ENCODE data around the gene CRIP3.
A peak's percentile ranks its signal among the peaks of the same experiment; 100 is the strongest.

Gene CRIP3

DNA sequence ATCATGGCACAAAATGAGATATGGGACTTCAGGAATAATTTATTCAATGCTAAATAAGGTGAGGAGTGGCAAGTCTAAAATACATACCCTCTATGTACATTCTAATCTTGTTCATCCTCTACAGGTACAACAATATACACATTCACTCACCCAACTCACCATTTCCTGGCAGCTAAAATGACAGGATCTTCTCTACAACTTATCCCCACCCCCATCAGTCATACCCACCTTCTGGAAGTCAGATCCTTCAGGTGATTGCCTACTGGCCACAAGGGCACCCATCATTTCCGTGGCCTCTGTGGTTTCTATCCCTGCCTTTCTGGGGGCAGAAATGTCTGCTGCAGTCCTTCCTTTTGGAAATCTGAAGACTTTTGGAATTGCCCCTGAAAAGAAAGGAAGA is 22.8 kb upstream of the CRIP3 start:
- Histone ChIP-seq H3K4me1 (ENCODE audit: control insufficient read depth in 1 of 2, insufficient read depth in 2 of 2, low read length in 2 of 2) (peaks cover 4 to 8% of the 10 kb centered on the region in 2 experiments), H3K14ac (ENCODE audit: low read length) (no peak overlapping the region), H4K8ac (ENCODE audit: low read depth, low read length) (peak overlapping the region; percentile 19), H3K4me2 (ENCODE audit: low read length) (no peak overlapping the region), H4K91ac (ENCODE audit: low read depth, low read length) (no peak overlapping the region), H3K18ac (ENCODE audit: low read length) (no peak overlapping the region), H3K9ac (ENCODE audit: low read length) (no peak overlapping the region), H2AK5ac (ENCODE audit: low read length) (no peak overlapping the region), H2AFZ (ENCODE audit: insufficient read depth, low read length, poor library complexity) (no peak overlapping the region), H3K79me1 (ENCODE audit: low read length) (peaks cover 2% of the 10 kb centered on the region), H2BK120ac (ENCODE audit: insufficient read depth, low read length, poor library complexity) (no peak overlapping the region), H3K4me3 (ENCODE audit: low read depth, low read length) (no peak overlapping the region), H3K4ac (ENCODE audit: low read depth, low read length) (no peak overlapping the region), H4K12ac (ENCODE audit: low read depth, low read length) (no peak overlapping the region), H3K23ac (ENCODE audit: low read length) (no peak overlapping the region), H3K27ac (ENCODE audit: low read depth, low read length) (no peak overlapping the region), H2BK12ac (ENCODE audit: low read length) (no peak overlapping the region), H3K36me3 (ENCODE audit: control insufficient read depth in 1 of 2, insufficient read depth in 2 of 2, low read length in 2 of 2) (peaks cover 0 to 1% of the 10 kb centered on the region in 2 experiments), H3K27me3 (ENCODE audit: insufficient read depth, low read length) (no peaks in the 10 kb centered on the region), H3K79me2 (ENCODE audit: control insufficient read depth, insufficient read depth, low read length, poor library complexity) (no peaks in the 10 kb centered on the region), H3K9me3 (ENCODE audit: insufficient read depth, low read depth, low read length) (no peaks in the 10 kb centered on the region), H2BK5ac (ENCODE audit: low read depth, low read length, poor library complexity) (no peak overlapping the region)
- no CpG with 5 or more reads among the region's 1 CpG for WGBS (ENCODE audit: extremely low coverage, insufficient coverage, insufficient read length)
- DNase-seq, result no peak

DNA sequence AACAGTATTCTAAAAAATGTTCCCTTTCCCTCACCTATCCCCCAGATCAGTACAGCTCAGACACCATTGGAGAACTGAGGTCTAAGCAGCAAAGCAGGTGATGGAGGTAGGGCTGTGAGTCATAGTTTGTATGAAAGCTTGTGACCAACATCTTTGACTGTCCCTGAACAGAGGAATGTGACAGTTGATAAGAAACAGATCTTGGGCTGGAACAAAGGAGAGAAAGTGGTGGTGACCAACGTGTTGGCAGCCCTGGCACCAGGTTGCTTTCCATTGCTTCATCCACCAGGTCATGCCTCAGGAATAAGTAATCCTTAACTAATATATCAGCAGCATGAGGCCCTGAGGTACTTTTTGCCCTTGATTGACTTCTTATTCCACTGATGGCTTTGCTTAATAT is 19.9 kb upstream of the CRIP3 start:
- H2AFZ ChIP-seq (ENCODE audit: insufficient read depth, low read length, poor library complexity), result no peak overlapping the region
- no peaks in the 10 kb centered on the region for H3K27me3 ChIP-seq (ENCODE audit: insufficient read depth, low read length)
- H3K79me1 ChIP-seq (ENCODE audit: low read length), result peaks cover 2% of the 10 kb centered on the region
- no peaks in the 10 kb centered on the region for H3K9me3 ChIP-seq (ENCODE audit: insufficient read depth, low read depth, low read length)
- no peak overlapping the region for H4K12ac ChIP-seq (ENCODE audit: low read depth, low read length)
- no peak overlapping the region for H3K23ac ChIP-seq (ENCODE audit: low read length)
- H3K4me3 ChIP-seq (ENCODE audit: low read depth, low read length), result no peak overlapping the region
- H2BK5ac ChIP-seq (ENCODE audit: low read depth, low read length, poor library complexity), result no peak overlapping the region
- H4K8ac ChIP-seq (ENCODE audit: low read depth, low read length), result no peak overlapping the region
- H3K14ac ChIP-seq (ENCODE audit: low read length), result no peak overlapping the region
- H2AK5ac ChIP-seq (ENCODE audit: low read length), result no peak overlapping the region
- no peak overlapping the region for H3K27ac ChIP-seq (ENCODE audit: low read depth, low read length)
- no peak overlapping the region for H3K4me2 ChIP-seq (ENCODE audit: low read length)
- H4K91ac ChIP-seq (ENCODE audit: low read depth, low read length), result no peak overlapping the region
- H3K18ac ChIP-seq (ENCODE audit: low read length), result no peak overlapping the region
- H3K9ac ChIP-seq (ENCODE audit: low read length), result no peak overlapping the region
- peak; percentile 3 to 43 for DNase-seq
- H3K4me1 ChIP-seq (ENCODE audit: control insufficient read depth in 1 of 2, insufficient read depth in 2 of 2, low read length in 2 of 2), result peaks cover 4 to 8% of the 10 kb centered on the region in 2 experiments
- peaks cover 0 to 1% of the 10 kb centered on the region in 2 experiments for H3K36me3 ChIP-seq (ENCODE audit: control insufficient read depth in 1 of 2, insufficient read depth in 2 of 2, low read length in 2 of 2)
- no peaks in the 10 kb centered on the region for H3K79me2 ChIP-seq (ENCODE audit: control insufficient read depth, insufficient read depth, low read length, poor library complexity)
- no peak overlapping the region for H3K4ac ChIP-seq (ENCODE audit: low read depth, low read length)
- no peak overlapping the region for H2BK120ac ChIP-seq (ENCODE audit: insufficient read depth, low read length, poor library complexity)
- WGBS (ENCODE audit: extremely low coverage, insufficient coverage, insufficient read length), result no CpG with 5 or more reads among the region's 1 CpG
- H2BK12ac ChIP-seq (ENCODE audit: low read length), result no peak overlapping the region

DNA sequence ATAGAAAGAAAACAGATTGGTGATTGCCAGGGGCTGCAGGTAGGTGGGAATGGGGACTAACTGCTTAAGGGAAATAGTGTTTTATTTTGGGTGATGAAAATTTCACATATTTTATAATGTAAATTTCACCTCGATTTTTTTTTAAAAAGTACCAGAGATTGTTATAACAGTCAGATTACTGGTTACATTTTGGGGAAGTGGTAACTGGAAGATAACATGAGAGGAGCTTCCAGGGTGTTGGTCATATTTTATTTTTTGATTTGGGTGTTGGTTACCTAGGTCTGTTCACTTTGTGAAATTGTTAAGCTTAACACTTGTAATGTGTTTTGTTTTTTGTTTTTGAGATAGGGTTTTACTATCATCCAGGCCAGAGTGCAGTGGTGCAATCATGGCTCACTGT is 17.2 kb upstream of the CRIP3 start:
- Histone ChIP-seq H3K4me1 (ENCODE audit: control insufficient read depth in 1 of 2, insufficient read depth in 2 of 2, low read length in 2 of 2) (peaks cover 4 to 5% of the 10 kb centered on the region in 2 experiments), H3K79me1 (ENCODE audit: low read length) (peaks cover 2% of the 10 kb centered on the region), H3K36me3 (ENCODE audit: control insufficient read depth in 1 of 2, insufficient read depth in 2 of 2, low read length in 2 of 2) (peaks cover 0 to 1% of the 10 kb centered on the region in 2 experiments), H4K12ac (ENCODE audit: low read depth, low read length) (no peak overlapping the region), H3K27me3 (ENCODE audit: insufficient read depth, low read length) (no peaks in the 10 kb centered on the region), H3K4ac (ENCODE audit: low read depth, low read length) (no peak overlapping the region), H3K9ac (ENCODE audit: low read length) (no peak overlapping the region), H3K27ac (ENCODE audit: low read depth, low read length) (no peak overlapping the region), H4K91ac (ENCODE audit: low read depth, low read length) (no peak overlapping the region), H4K8ac (ENCODE audit: low read depth, low read length) (no peak overlapping the region), H3K18ac (ENCODE audit: low read length) (no peak overlapping the region), H2BK120ac (ENCODE audit: insufficient read depth, low read length, poor library complexity) (no peak overlapping the region), H3K79me2 (ENCODE audit: control insufficient read depth, insufficient read depth, low read length, poor library complexity) (no peaks in the 10 kb centered on the region), H2BK5ac (ENCODE audit: low read depth, low read length, poor library complexity) (no peak overlapping the region), H3K23ac (ENCODE audit: low read length) (no peak overlapping the region), H3K4me3 (ENCODE audit: low read depth, low read length) (no peak overlapping the region), H2AFZ (ENCODE audit: insufficient read depth, low read length, poor library complexity) (no peak overlapping the region), H3K14ac (ENCODE audit: low read length) (no peak overlapping the region), H2AK5ac (ENCODE audit: low read length) (no peak overlapping the region), H3K9me3 (ENCODE audit: insufficient read depth, low read depth, low read length) (no peaks in the 10 kb centered on the region), H2BK12ac (ENCODE audit: low read length) (no peak overlapping the region), H3K4me2 (ENCODE audit: low read length) (no peak overlapping the region)
- no peak for DNase-seq
- WGBS (ENCODE audit: extremely low coverage, insufficient coverage, insufficient read length), result no CpG with 5 or more reads among the region's 1 CpG

DNA sequence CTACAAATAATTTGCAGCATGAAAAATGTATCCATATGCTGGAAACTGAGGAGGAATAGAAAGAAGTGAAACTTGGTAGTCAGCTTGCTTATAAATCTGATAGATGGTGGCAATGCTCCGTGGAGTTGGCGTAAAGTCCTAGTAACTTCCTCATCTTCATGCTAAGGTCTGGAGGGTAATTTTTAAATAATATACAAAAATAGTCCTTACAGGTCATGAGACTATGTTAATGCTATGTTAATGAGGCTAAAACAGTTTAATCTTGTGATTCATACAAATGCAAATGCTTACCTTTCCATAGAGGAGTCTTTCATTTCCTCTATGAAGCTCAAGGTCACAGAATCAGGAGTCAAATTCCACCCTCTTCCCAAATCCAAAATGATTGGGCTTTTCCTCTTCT is 9.4 kb upstream of the CRIP3 start:
- no peak overlapping the region for H3K14ac ChIP-seq (ENCODE audit: low read length)
- no CpG with 5 or more reads among the region's 2 CpGs for WGBS (ENCODE audit: extremely low coverage, insufficient coverage, insufficient read length)
- no peaks in the 10 kb centered on the region for H3K36me3 ChIP-seq (ENCODE audit: control insufficient read depth in 1 of 2, insufficient read depth in 2 of 2, low read length in 2 of 2)
- no peak overlapping the region for H2AK5ac ChIP-seq (ENCODE audit: low read length)
- no peak overlapping the region for H3K4me2 ChIP-seq (ENCODE audit: low read length)
- no peak overlapping the region for H4K91ac ChIP-seq (ENCODE audit: low read depth, low read length)
- H2BK12ac ChIP-seq (ENCODE audit: low read length), result no peak overlapping the region
- no peak overlapping the region for H2BK5ac ChIP-seq (ENCODE audit: low read depth, low read length, poor library complexity)
- no peak overlapping the region for H3K27ac ChIP-seq (ENCODE audit: low read depth, low read length)
- no peaks in the 10 kb centered on the region for H3K4me1 ChIP-seq (ENCODE audit: control insufficient read depth in 1 of 2, insufficient read depth in 2 of 2, low read length in 2 of 2)
- no peak overlapping the region for H3K23ac ChIP-seq (ENCODE audit: low read length)
- no peaks in the 10 kb centered on the region for H3K79me1 ChIP-seq (ENCODE audit: low read length)
- H3K79me2 ChIP-seq (ENCODE audit: control insufficient read depth, insufficient read depth, low read length, poor library complexity), result no peaks in the 10 kb centered on the region
- no peak overlapping the region for H4K8ac ChIP-seq (ENCODE audit: low read depth, low read length)
- no peaks in the 10 kb centered on the region for H3K27me3 ChIP-seq (ENCODE audit: insufficient read depth, low read length)
- no peak for DNase-seq
- H3K4ac ChIP-seq (ENCODE audit: low read depth, low read length), result no peak overlapping the region
- H2BK120ac ChIP-seq (ENCODE audit: insufficient read depth, low read length, poor library complexity), result no peak overlapping the region
- H3K4me3 ChIP-seq (ENCODE audit: low read depth, low read length), result no peak overlapping the region
- H3K18ac ChIP-seq (ENCODE audit: low read length), result no peak overlapping the region
- H2AFZ ChIP-seq (ENCODE audit: insufficient read depth, low read length, poor library complexity), result no peak overlapping the region
- no peak overlapping the region for H4K12ac ChIP-seq (ENCODE audit: low read depth, low read length)
- H3K9me3 ChIP-seq (ENCODE audit: insufficient read depth, low read depth, low read length), result no peaks in the 10 kb centered on the region
- no peak overlapping the region for H3K9ac ChIP-seq (ENCODE audit: low read length)

All from trophoblast cell (in vitro differentiated cells and primary cell).